M059J (cell line): Measurements from ENCODE around the gene DNAAF5. TPM values are rescaled to one million over a fixed set of nuclear protein-coding genes. Genes with fewer than 3 reads are reported as not detected.
"Not testable (repeated sequence)": the region's sequence is repeated elsewhere in the genome, so short reads cannot be mapped to it uniquely, and the experiment has no call there.

ENCODE experiments used
- DNase-seq: peaks from one replicate; pipeline ENCODE4 v3.0.0-alpha.2; 2012; ENCODE audit warnings: low read depth
- total RNA-seq: library from RNA; depleted of rRNA; stranded (reverse); fragments of >200 nt; shearing (Covaris generic); gene quantifications from 2 replicates; pipeline ENCODE4 v1.2.3, GENCODE V29; 2014

Gene DNAAF5
- total RNA-seq, 1 experiment from 2014 or later: 35.4 TPM

- DNase-seq: no peak
Observed at GRCh38 chr7:782718-783449, 56.4 kb downstream of the DNAAF5 start.

- DNase-seq: no peak
Observed at GRCh38 chr7:783556-784490, 57.3 kb downstream of the DNAAF5 start.

- DNase-seq: no peak
Observed at GRCh38 chr7:784971-785370, 58.5 kb downstream of the DNAAF5 start.

GRCh38 chr7:785416-785815, 58.9 kb downstream of the DNAAF5 start:
- no peak for DNase-seq

- peak; percentile 61 for DNase-seq
Observed at GRCh38 chr7:786472-787255, 60.2 kb downstream of the DNAAF5 start.

- no peak for DNase-seq
Observed at GRCh38 chr7:787332-788240, 61.1 kb downstream of the DNAAF5 start.

- no peak for DNase-seq
Observed at GRCh38 chr7:791519-791918, 65.0 kb downstream of the DNAAF5 start.

- DNase-seq: no peak
Observed at GRCh38 chr7:794207-794606, 67.7 kb downstream of the DNAAF5 start.

- no peak for DNase-seq
Observed at GRCh38 chr7:794671-795329, 68.3 kb downstream of the DNAAF5 start.

- DNase-seq: not testable (repeated sequence)
Observed at GRCh38 chr7:796434-797169, 70.1 kb downstream of the DNAAF5 start.

GRCh38 chr7:798921-799470, 72.5 kb downstream of the DNAAF5 start:
- DNase-seq: no peak

GRCh38 chr7:800692-801091, 74.2 kb downstream of the DNAAF5 start:
- DNase-seq: no peak

GRCh38 chr7:801351-801750, 74.9 kb downstream of the DNAAF5 start:
- DNase-seq: not testable (repeated sequence)

- DNase-seq: no peak
Observed at GRCh38 chr7:801940-802381, 75.5 kb downstream of the DNAAF5 start.

GRCh38 chr7:802500-803242, 76.2 kb downstream of the DNAAF5 start:
- no peak for DNase-seq

- no peak for DNase-seq
Observed at GRCh38 chr7:803243-803635, 76.7 kb downstream of the DNAAF5 start.

- not testable (repeated sequence) for DNase-seq
Observed at GRCh38 chr7:803796-804195, 77.3 kb downstream of the DNAAF5 start.

- no peak for DNase-seq
Observed at GRCh38 chr7:805261-805660, 78.8 kb downstream of the DNAAF5 start.
